Keratinocyte (primary cell): Measurements from ENCODE around the gene MFF. TPM values are rescaled to one million over a fixed set of nuclear protein-coding genes. Genes with fewer than 3 reads are reported as not detected.

Source experiments
- DNase-seq: peaks from one replicate; pipeline ENCODE4 v3.0.0-alpha.2; 2011; ENCODE audit warnings: low read depth, missing footprints, low spot score
- FAIRE-seq: peaks from 2 replicates; lab custom pipeline; 2011; peaks lifted over from hg19 to GRCh38; lab: Jason Lieb, UNC
- H2AFZ ChIP-seq: 2 replicates; pipeline ENCODE4 v1.6.0; 2012; ENCODE audit warnings: low read length, control low read depth, inconsistent platforms; ENCODE audit not compliant: control insufficient read depth
- H3K27ac ChIP-seq: 2 replicates; pipeline ENCODE4 v1.5.1; 2011; ENCODE audit warnings: low read length; ENCODE audit not compliant: control insufficient read depth, insufficient read depth
- H3K27me3 ChIP-seq: 3 replicates; pipeline ENCODE4 v1.6.0; 2011; ENCODE audit warnings: low read length; ENCODE audit not compliant: control insufficient read depth, insufficient read depth; ENCODE audit errors: extremely low read depth
- H3K36me3 ChIP-seq, 2 experiments: 2 replicates in 1 of 2; 3 replicates in 1 of 2; pipeline ENCODE4 v1.5.1; 2011; ENCODE audit warnings: low read length in 2 of 2, mild to moderate bottlenecking in 1 of 2; ENCODE audit not compliant: control insufficient read depth in 2 of 2, insufficient read depth in 2 of 2; ENCODE audit errors: extremely low read depth in 1 of 2
- H3K4me1 ChIP-seq: 3 replicates; pipeline ENCODE4 v1.5.1; 2011; ENCODE audit warnings: low read length; ENCODE audit not compliant: control insufficient read depth, insufficient read depth; ENCODE audit errors: extremely low read depth
- H3K4me2 ChIP-seq: 3 replicates; pipeline ENCODE4 v1.6.0; 2011; ENCODE audit warnings: low read depth, low read length; ENCODE audit not compliant: control insufficient read depth, insufficient read depth; ENCODE audit errors: extremely low read depth
- H3K4me3 ChIP-seq, 3 experiments: fragments of 200-600 bp in 1 of 3; sonication (generic) in 1 of 3; 2 replicates in 2 of 3; 3 replicates in 1 of 3; pipeline ENCODE4 v1.5.1; 2011 to 2016; ENCODE audit warnings: low read length in 3 of 3, mild to moderate bottlenecking in 3 of 3, control low read depth in 2 of 3, inconsistent platforms in 1 of 3, low read depth in 1 of 3, mixed read lengths in 1 of 3, mixed run types in 1 of 3, moderate library complexity in 1 of 3; ENCODE audit not compliant: control insufficient read depth in 2 of 3, insufficient read depth in 2 of 3; ENCODE audit errors: extremely low read depth in 1 of 3
- H3K79me2 ChIP-seq: 2 replicates; pipeline ENCODE4 v1.6.0; 2012; ENCODE audit warnings: low read length; ENCODE audit not compliant: control insufficient read depth, insufficient read depth
- H3K9ac ChIP-seq: 3 replicates; pipeline ENCODE4 v1.6.0; 2011; ENCODE audit warnings: low read length; ENCODE audit not compliant: control insufficient read depth, insufficient read depth; ENCODE audit errors: extremely low read depth
- H3K9me1 ChIP-seq: 3 replicates; pipeline ENCODE4 v1.6.0; 2011; ENCODE audit warnings: low read length; ENCODE audit not compliant: control insufficient read depth, insufficient read depth; ENCODE audit errors: extremely low read depth
- H3K9me3 ChIP-seq: 2 replicates; pipeline ENCODE4 v1.5.1; 2012; ENCODE audit warnings: low read depth, low read length; ENCODE audit not compliant: control insufficient read depth
- H4K20me1 ChIP-seq: 3 replicates; pipeline ENCODE4 v1.6.0; 2011; ENCODE audit warnings: low read length; ENCODE audit not compliant: control insufficient read depth, insufficient read depth; ENCODE audit errors: extremely low read depth
- EZH2 ChIP-seq: IDR thresholded peaks from one replicate; pipeline ENCODE4 v1.6.1; 2012; ENCODE audit warnings: inconsistent platforms, mild to moderate bottlenecking, low read length, moderate library complexity
- dilution Hi-C: fragments of 300-500 bp; cut with MboI; formaldehyde crosslinking; loops from one replicate; pipeline ENCODE4 v1.7.0; 2020; ENCODE audit warnings: low sequenced_read_pairs; ENCODE audit not compliant: extremely low pct_ligation_motif_present
- polyA plus RNA-seq, 5 experiments: library from polyadenylated mRNA; depleted of rRNA in 3 of 5; stranded (reverse) in 3 of 5; stranded (forward) in 1 of 5; unstranded in 1 of 5; fragments of >200 nt; gene quantifications; 1 replicate in 1 of 5; 2 replicates in 3 of 5; 3 replicates in 1 of 5; pipeline versions ENCODE4 v1.2.1 to v1.2.3, GENCODE V29; 2011 to 2012; ENCODE audit warnings: missing spikeins in 2 of 5, low read depth in 1 of 5, low replicate concordance in 1 of 5
- TF ChIP-seq, protein P1 (sequence below), 3 experiments: IDR thresholded peaks in 1 of 3; conservative IDR thresholded peaks in 1 of 3; optimal IDR thresholded peaks in 1 of 3; 2 replicates in 2 of 3; 3 replicates in 1 of 3; pipeline versions ENCODE3 to v1.5.1; 2011; ENCODE audit warnings: low read length in 3 of 3, mild to moderate bottlenecking in 3 of 3, moderate library complexity in 2 of 3, control low read depth in 1 of 3, inconsistent platforms in 1 of 3; ENCODE audit not compliant: insufficient read depth in 2 of 3; ENCODE audit errors: extremely low read depth in 1 of 3

MFF gene
- polyA plus RNA-seq, 1 donor (not counting 4 experiments of a cell fraction or from before 2014, with no cell fraction given) = 72.5 TPM

DNA sequence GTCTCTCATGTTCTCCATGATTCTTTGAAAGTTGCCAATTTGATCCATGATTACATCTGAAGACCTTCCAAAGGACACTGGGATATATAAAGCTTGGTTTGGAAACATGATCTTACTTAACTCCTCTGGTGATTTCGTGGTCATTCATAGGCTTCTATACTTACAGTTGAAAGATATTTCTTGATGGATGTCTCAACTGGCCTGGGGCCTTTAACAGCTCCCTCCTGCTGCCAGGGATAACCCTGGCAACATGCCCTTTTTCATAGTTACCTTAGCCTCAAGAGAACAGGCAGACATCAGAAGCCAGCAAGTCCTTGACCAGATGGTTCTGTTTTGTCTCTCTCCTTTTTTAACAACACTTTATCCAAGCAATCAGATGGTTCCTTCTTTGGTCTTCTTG is 23.5 kb upstream of the MFF start:
- Histone ChIP-seq H3K79me2 (no peaks in the 10 kb centered on the region), H4K20me1 (no peaks in the 10 kb centered on the region), H3K9ac (no peak overlapping the region), H3K4me3 (no peak overlapping the region), H3K36me3 (no peaks in the 10 kb centered on the region), H3K27ac (no peak overlapping the region), H3K27me3 (no peaks in the 10 kb centered on the region), H2AFZ (no peak overlapping the region), H3K4me1 (no peaks in the 10 kb centered on the region), H3K9me3 (no peaks in the 10 kb centered on the region), H3K9me1 (no peaks in the 10 kb centered on the region), H3K4me2 (no peak overlapping the region)
- no peak for FAIRE-seq
- DNase-seq = no peak
- dilution Hi-C loops = no loop called here
- TF ChIP-seq, protein P1, sequence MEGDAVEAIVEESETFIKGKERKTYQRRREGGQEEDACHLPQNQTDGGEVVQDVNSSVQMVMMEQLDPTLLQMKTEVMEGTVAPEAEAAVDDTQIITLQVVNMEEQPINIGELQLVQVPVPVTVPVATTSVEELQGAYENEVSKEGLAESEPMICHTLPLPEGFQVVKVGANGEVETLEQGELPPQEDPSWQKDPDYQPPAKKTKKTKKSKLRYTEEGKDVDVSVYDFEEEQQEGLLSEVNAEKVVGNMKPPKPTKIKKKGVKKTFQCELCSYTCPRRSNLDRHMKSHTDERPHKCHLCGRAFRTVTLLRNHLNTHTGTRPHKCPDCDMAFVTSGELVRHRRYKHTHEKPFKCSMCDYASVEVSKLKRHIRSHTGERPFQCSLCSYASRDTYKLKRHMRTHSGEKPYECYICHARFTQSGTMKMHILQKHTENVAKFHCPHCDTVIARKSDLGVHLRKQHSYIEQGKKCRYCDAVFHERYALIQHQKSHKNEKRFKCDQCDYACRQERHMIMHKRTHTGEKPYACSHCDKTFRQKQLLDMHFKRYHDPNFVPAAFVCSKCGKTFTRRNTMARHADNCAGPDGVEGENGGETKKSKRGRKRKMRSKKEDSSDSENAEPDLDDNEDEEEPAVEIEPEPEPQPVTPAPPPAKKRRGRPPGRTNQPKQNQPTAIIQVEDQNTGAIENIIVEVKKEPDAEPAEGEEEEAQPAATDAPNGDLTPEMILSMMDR (optimal IDR thresholded peaks at IDR 0.05 in 1 of 3, IDR thresholded peaks at IDR 0.05 in 1 of 3, conservative IDR thresholded peaks at IDR 0.05 in 1 of 3; ENCODE audit: extremely low read depth in 1 of 3, insufficient read depth in 2 of 3, low read length in 3 of 3) = no peak
- TF ChIP-seq EZH2 = no peak

DNA sequence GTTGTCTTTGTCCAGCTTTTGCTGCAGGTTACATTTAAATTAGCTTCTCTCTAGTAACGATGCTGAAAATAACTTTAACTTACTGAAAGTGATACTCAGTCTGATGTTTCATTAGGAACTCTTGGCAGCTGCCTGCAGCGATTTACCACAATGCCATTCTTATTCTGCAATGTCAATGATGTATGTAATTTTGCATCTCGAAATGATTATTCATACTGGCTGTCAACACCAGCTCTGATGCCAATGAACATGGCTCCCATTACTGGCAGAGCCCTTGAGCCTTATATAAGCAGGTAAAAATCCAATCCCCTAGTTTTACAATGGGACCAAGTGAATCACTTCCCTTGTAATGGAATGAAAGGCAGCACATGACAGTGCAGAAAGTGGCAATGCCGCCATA is 16.3 kb upstream of the MFF start:
- H3K36me3 ChIP-seq = no peaks in the 10 kb centered on the region
- no peaks in the 10 kb centered on the region for H3K27me3 ChIP-seq
- DNase-seq (no peak), FAIRE-seq (no peak)
- no peak overlapping the region for H3K4me3 ChIP-seq
- H3K4me1 ChIP-seq = no peaks in the 10 kb centered on the region
- H2AFZ ChIP-seq = no peak overlapping the region
- no peaks in the 10 kb centered on the region for H3K9me3 ChIP-seq
- H3K79me2 ChIP-seq = no peaks in the 10 kb centered on the region
- H3K9ac ChIP-seq = no peak overlapping the region
- H3K4me2 ChIP-seq = no peak overlapping the region
- dilution Hi-C loops = no loop called here
- no peak for TF ChIP-seq EZH2
- TF ChIP-seq, protein P1 (optimal IDR thresholded peaks at IDR 0.05 in 1 of 3, IDR thresholded peaks at IDR 0.05 in 1 of 3, conservative IDR thresholded peaks at IDR 0.05 in 1 of 3; ENCODE audit: extremely low read depth in 1 of 3, insufficient read depth in 2 of 3, low read length in 3 of 3) = no peak
- no peak overlapping the region for H3K27ac ChIP-seq
- no peaks in the 10 kb centered on the region for H4K20me1 ChIP-seq
- no peaks in the 10 kb centered on the region for H3K9me1 ChIP-seq
